HepG2 (cell line): ENCODE results near the gene APOL4. TPM values are rescaled to one million over a fixed set of nuclear protein-coding genes. Genes with fewer than 3 reads are reported as not detected.

Experiments used
- AHDC1 ChIP-seq: sonication (generic); formaldehyde crosslinking; IDR thresholded peaks from 2 replicates; pipeline ENCODE4 v1.5.1; 2020; ENCODE audit warnings: mild to moderate bottlenecking, missing genetic modification reagents, borderline replicate concordance
- ARNT2 ChIP-seq: sonication (generic); formaldehyde crosslinking; IDR thresholded peaks from 2 replicates; pipeline ENCODE4 v1.8.0; 2022; ENCODE audit warnings: mild to moderate bottlenecking, low read depth, missing genetic modification reagents, moderate library complexity
- CENPT ChIP-seq: sonication (generic); formaldehyde crosslinking; IDR thresholded peaks from 2 replicates; pipeline ENCODE4 v1.8.0; 2022; ENCODE audit warnings: low read depth, mild to moderate bottlenecking, moderate library complexity, missing genetic modification reagents
- CHCHD3 ChIP-seq: sonication (generic); formaldehyde crosslinking; IDR thresholded peaks from 2 replicates; pipeline ENCODE4 v1.8.0; 2022; ENCODE audit warnings: mild to moderate bottlenecking, missing genetic modification reagents, moderate library complexity
- FOXA1 ChIP-seq, 2 experiments: fragments of 450-650 bp in 1 of 2; sonication (generic) in 1 of 2; formaldehyde crosslinking in 1 of 2; IDR thresholded peaks; 2 replicates each; pipeline versions ENCODE4 v1.4.0 to v1.6.1; 2016 to 2020; ENCODE audit warnings: missing genetic modification reagents in 1 of 2
- IRX3 ChIP-seq: sonication (generic); formaldehyde crosslinking; IDR thresholded peaks from 2 replicates; pipeline ENCODE4 v1.8.1; 2023; ENCODE audit warnings: mild to moderate bottlenecking, low read depth, missing genetic modification reagents, borderline replicate concordance
- MAFK ChIP-seq, 2 experiments: IDR thresholded peaks in 1 of 2; conservative IDR thresholded peaks in 1 of 2; 2 replicates each; pipeline ENCODE4 v1.6.1; 2011; ENCODE audit warnings: improper control_type of control experiment in 2 of 2, low read length in 2 of 2
- MLXIP ChIP-seq: sonication (generic); formaldehyde crosslinking; IDR thresholded peaks from 2 replicates; pipeline ENCODE4 v1.9.0; 2021; ENCODE audit warnings: missing genetic modification reagents, borderline replicate concordance
- SMYD3 ChIP-seq: sonication (generic); formaldehyde crosslinking; IDR thresholded peaks from 2 replicates; pipeline ENCODE4 v1.8.1; 2023; ENCODE audit warnings: mild to moderate bottlenecking, missing genetic modification reagents
- TCF7 ChIP-seq: sonication (generic); IDR thresholded peaks from 2 replicates; pipeline ENCODE4 v1.6.1; 2016; ENCODE audit warnings: antibody characterized with exemption, low read depth
- ZNF160 ChIP-seq: sonication (generic); formaldehyde crosslinking; IDR thresholded peaks from 2 replicates; pipeline ENCODE4 v1.8.0; 2022; ENCODE audit warnings: mild to moderate bottlenecking, inconsistent platforms, missing genetic modification reagents
- ZNF256 ChIP-seq: sonication (generic); formaldehyde crosslinking; conservative IDR thresholded peaks from 2 replicates; pipeline ENCODE4 v1.4.0; 2020; ENCODE audit warnings: missing genetic modification reagents
- ZNF503 ChIP-seq: sonication (generic); formaldehyde crosslinking; IDR thresholded peaks from 2 replicates; pipeline ENCODE4 v1.4.0; 2020; ENCODE audit warnings: missing genetic modification reagents
- ZNF510 ChIP-seq: sonication (generic); formaldehyde crosslinking; IDR thresholded peaks from 2 replicates; pipeline ENCODE4 v1.4.0; 2020; ENCODE audit warnings: low read depth, mild to moderate bottlenecking, missing genetic modification reagents
- ZNF619 ChIP-seq: sonication (generic); formaldehyde crosslinking; IDR thresholded peaks from 2 replicates; pipeline ENCODE4 v1.4.0; 2020; ENCODE audit warnings: mild to moderate bottlenecking, missing genetic modification reagents
- ZNF720 ChIP-seq: sonication (generic); formaldehyde crosslinking; IDR thresholded peaks from 2 replicates; pipeline ENCODE4 v1.4.0; 2020; ENCODE audit warnings: missing genetic modification reagents
- ZNF883 ChIP-seq: sonication (generic); formaldehyde crosslinking; IDR thresholded peaks from 2 replicates; pipeline ENCODE4 v1.5.1; 2020; ENCODE audit warnings: mild to moderate bottlenecking, missing genetic modification reagents; ENCODE audit errors: not compliant biosample characterization
- ZSCAN12 ChIP-seq: sonication (generic); formaldehyde crosslinking; IDR thresholded peaks from 2 replicates; pipeline ENCODE4 v1.9.0; 2021; ENCODE audit warnings: mild to moderate bottlenecking, missing genetic modification reagents
- polyA plus RNA-seq, 8 experiments: library from polyadenylated mRNA; depleted of rRNA in 3 of 8; stranded (reverse) in 7 of 8; unstranded in 1 of 8; fragments of >200 nt; fragmentation: Illumina TruSeq in 4 of 8; extraction: Trizol in 4 of 8; gene quantifications; 2 replicates each; pipeline versions ENCODE4 v1.2.1 to v1.2.3, GENCODE V29; 2011 to 2016; ENCODE audit warnings: low read depth in 4 of 8, missing spikeins in 1 of 8, mixed read lengths in 1 of 8; ENCODE audit not compliant: insufficient read depth in 1 of 8
- total RNA-seq, 5 experiments: library from RNA; depleted of rRNA; stranded (reverse); fragments of >200 nt; fragmentation: Illumina TruSeq; extraction: Trizol; gene quantifications; 2 replicates each; pipeline ENCODE4 v1.2.3, GENCODE V29; 2016; ENCODE audit warnings: low read depth in 1 of 5

The APOL4 gene
- total and polyA plus RNA-seq, 2 of the 13 experiments (the other 11 are each of a cell fraction or from before 2014, with no cell fraction given): 0.77 to 2.8 TPM

- no peak for TF ChIP-seq ZNF503 (CRISPR knock-in tag)
- no peak for TF ChIP-seq ZNF256 (CRISPR knock-in tag)
- TF ChIP-seq ZNF619 (CRISPR knock-in tag): no peak
- no peak for TF ChIP-seq MAFK (conservative IDR thresholded peaks at IDR 0.05 in 1 of 2, IDR thresholded peaks at IDR 0.05 in 1 of 2; ENCODE audit: low read length in 2 of 2)
- no peak for TF ChIP-seq ZNF883
- TF ChIP-seq TCF7: no peak
- no peak for TF ChIP-seq FOXA1 (IDR thresholded peaks at IDR 0.05)
- TF ChIP-seq FOXA1 (CRISPR knock-in tag; IDR thresholded peaks at IDR 0.05): no peak
- no peak for TF ChIP-seq ZNF720 (CRISPR knock-in tag)
- 0 out of 2 replicates have a peak, but pooled peaks have one; percentile 41 for TF ChIP-seq CHCHD3
- no peak for TF ChIP-seq ZSCAN12 (CRISPR knock-in tag)
- TF ChIP-seq ARNT2 (CRISPR knock-in tag): 0 out of 2 replicates have a peak, but pooled peaks have one; percentile 36
- no peak for TF ChIP-seq AHDC1
- no peak for TF ChIP-seq SMYD3
- TF ChIP-seq ZNF510 (CRISPR knock-in tag): peak; percentile 3; the same call in 1 of the 2 replicates
- no peak for TF ChIP-seq MLXIP (CRISPR knock-in tag)
- no peak for TF ChIP-seq ZNF160 (CRISPR knock-in tag)
- no peak for TF ChIP-seq IRX3 (CRISPR knock-in tag)
- TF ChIP-seq CENPT: no peak
Measured at GRCh38 chr22:36156119-36156514, 45.5 kb downstream of the APOL4 start (continued).
